ENCODE results near the gene RAB5B.

Gene RAB5B

GRCh38 chr12:56028511-56029165, 54.8 kb downstream of the RAB5B start:
- TF ChIP-seq CTCF (IDR thresholded peaks at IDR 0.05), result no peak

DNA sequence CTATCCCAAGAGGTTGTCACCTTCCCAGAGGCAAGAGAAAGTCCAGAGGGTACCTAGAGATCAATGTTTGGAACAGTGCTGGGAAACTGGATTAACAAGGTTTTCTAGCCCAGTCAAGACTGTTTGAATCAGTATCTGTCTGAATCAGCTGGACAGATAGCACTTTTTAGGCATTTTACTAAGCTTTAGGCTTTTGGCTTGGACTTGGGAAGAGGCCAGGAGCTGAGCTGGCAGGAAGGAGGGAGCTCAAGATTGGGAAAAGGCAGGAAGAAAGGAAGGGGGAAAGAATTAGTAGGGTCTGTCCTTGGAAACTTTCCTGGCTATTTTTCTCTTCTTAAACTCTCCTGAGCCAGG, 55.3 kb downstream of the RAB5B start:
- no peak for TF ChIP-seq CTCF (IDR thresholded peaks at IDR 0.05)

GRCh38 chr12:56029666-56030293, 55.9 kb downstream of the RAB5B start:
- peak; percentile 65 for TF ChIP-seq CTCF (IDR thresholded peaks at IDR 0.05)

- no peak for TF ChIP-seq CTCF (IDR thresholded peaks at IDR 0.05)
Measured at GRCh38 chr12:56031987-56032386, 58.1 kb downstream of the RAB5B start.

- no peak for TF ChIP-seq CTCF (IDR thresholded peaks at IDR 0.05)
Measured at GRCh38 chr12:56034586-56035332, 60.9 kb downstream of the RAB5B start.

DNA sequence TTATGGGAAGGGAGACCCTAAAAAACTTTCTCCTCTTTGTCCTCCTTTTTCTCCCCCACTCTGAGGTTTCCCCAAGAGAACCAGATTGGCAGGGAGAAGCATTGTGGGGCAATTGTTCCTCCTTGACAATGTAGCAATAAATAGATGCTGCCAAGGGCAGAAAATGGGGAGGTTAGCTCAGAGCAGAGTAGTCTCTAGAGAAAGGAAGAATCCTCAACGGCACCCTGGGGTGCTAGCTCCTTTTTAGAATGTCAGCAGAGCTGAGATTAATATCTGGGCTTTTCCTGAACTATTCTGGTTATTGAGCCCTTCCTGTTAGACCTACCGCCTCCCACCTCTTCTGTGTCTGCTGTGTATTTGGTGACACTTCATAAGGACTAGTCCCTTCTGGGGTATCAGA, 63.3 kb downstream of the RAB5B start:
- no peak for TF ChIP-seq CTCF (IDR thresholded peaks at IDR 0.05)

- TF ChIP-seq CTCF (IDR thresholded peaks at IDR 0.05), result no peak
Measured at GRCh38 chr12:56038022-56038655, 64.3 kb downstream of the RAB5B start.
